ENCODE results near the gene JPH4. TPM values are rescaled to one million over a fixed set of nuclear protein-coding genes. Genes with fewer than 3 reads are reported as not detected.

The JPH4 gene
- total and polyA plus RNA-seq, 2 donors (not counting 3 experiments of a cell fraction or from before 2014, with no cell fraction given), result 0.06 TPM; not detected in 1

- H3K79me2 ChIP-seq (ENCODE audit: control insufficient read depth, insufficient read depth, low read length), result no peaks in the 10 kb centered on the region
- no peaks in the 10 kb centered on the region for H3K36me3 ChIP-seq (ENCODE audit: control insufficient read depth in 2 of 2, extremely low read depth in 1 of 2, insufficient read depth in 2 of 2, low read length in 2 of 2)
- BruUV-seq (replicated peaks), result no TSS peak
- H3K9me3 ChIP-seq (replicated peaks; ENCODE audit: control insufficient read depth, insufficient read depth, low read length), result no peaks in the 10 kb centered on the region
- peak; percentile 45 for DNase-seq (ENCODE audit: low read depth, low spot score)
- H2AFZ ChIP-seq (ENCODE audit: low read depth, low read length), result no peak overlapping the region
- H3K4me3 ChIP-seq (replicated peaks in 1 of 3; ENCODE audit: insufficient read depth in 1 of 3, low read depth in 1 of 3, low read length in 3 of 3), result no peak overlapping the region
- ChIA-PET POLR2A (no interaction called here), CTCF (interaction anchor here (0.9 to 3.5 kb wide), 14 partner anchors 11 to 274 kb away, joined by 3 to 39 read pairs (median 4); partner anchors contain the start of gene ZFHX2)
- H3K9me1 ChIP-seq (replicated peaks; ENCODE audit: control insufficient read depth, extremely low read depth, insufficient read depth, low read length), result no peaks in the 10 kb centered on the region
- no peaks in the 10 kb centered on the region for H4K20me1 ChIP-seq (replicated peaks; ENCODE audit: control insufficient read depth, extremely low read depth, insufficient read depth, low read length)
- no peak overlapping the region for H3K4me2 ChIP-seq (ENCODE audit: insufficient read depth, low read length)
- FAIRE-seq, result peak; percentile 85
- H3K27me3 ChIP-seq (ENCODE audit: control insufficient read depth in 2 of 2, insufficient read depth in 2 of 2, low read length in 2 of 2), result no peaks in the 10 kb centered on the region
- H3K9ac ChIP-seq (replicated peaks; ENCODE audit: extremely low read depth, insufficient read depth, low read length), result no peak overlapping the region
- dilution Hi-C loops (cut with MboI; ENCODE audit: extremely low pct_ligation_motif_present, low sequenced_read_pairs), result no loop called here
- no peaks in the 10 kb centered on the region for H3K4me1 ChIP-seq (ENCODE audit: control insufficient read depth, extremely low read depth, insufficient read depth, low read length)
- no peak overlapping the region for H3K27ac ChIP-seq (ENCODE audit: insufficient read depth, low read depth, low read length)
- no peak for TF ChIP-seq EZH2 (IDR thresholded peaks at IDR 0.05; ENCODE audit: borderline replicate concordance, low read depth, low read length, severe bottlenecking)
- TF ChIP-seq CTCF (IDR thresholded peaks at IDR 0.05; ENCODE audit: extremely low read depth in 1 of 2, insufficient read depth in 1 of 2, low read depth in 1 of 2, low read length in 2 of 2), result peak; percentile 66 to 78
- intact Hi-C loops (cut with micrococcal nuclease), result loop anchor here (1.0 kb wide), 1 partner anchor 61 kb away; no protein-coding TSS in a partner anchor
Measured at GRCh38 chr14:23539248-23540140, 39.1 kb downstream of the JPH4 start.

- Histone ChIP-seq H3K27me3 (ENCODE audit: control insufficient read depth in 2 of 2, insufficient read depth in 2 of 2, low read length in 2 of 2) (no peaks in the 10 kb centered on the region), H4K20me1 (replicated peaks; ENCODE audit: control insufficient read depth, extremely low read depth, insufficient read depth, low read length) (no peaks in the 10 kb centered on the region), H3K79me2 (ENCODE audit: control insufficient read depth, insufficient read depth, low read length) (no peaks in the 10 kb centered on the region), H3K4me1 (ENCODE audit: control insufficient read depth, extremely low read depth, insufficient read depth, low read length) (no peaks in the 10 kb centered on the region), H3K9me1 (replicated peaks; ENCODE audit: control insufficient read depth, extremely low read depth, insufficient read depth, low read length) (no peaks in the 10 kb centered on the region), H3K4me2 (ENCODE audit: insufficient read depth, low read length) (no peak overlapping the region), H3K9ac (replicated peaks; ENCODE audit: extremely low read depth, insufficient read depth, low read length) (no peak overlapping the region), H3K27ac (ENCODE audit: insufficient read depth, low read depth, low read length) (no peak overlapping the region), H3K9me3 (replicated peaks; ENCODE audit: control insufficient read depth, insufficient read depth, low read length) (no peaks in the 10 kb centered on the region), H2AFZ (ENCODE audit: low read depth, low read length) (no peak overlapping the region), H3K4me3 (replicated peaks in 1 of 3; ENCODE audit: insufficient read depth in 1 of 3, low read depth in 1 of 3, low read length in 3 of 3) (no peak overlapping the region), H3K36me3 (ENCODE audit: control insufficient read depth in 2 of 2, extremely low read depth in 1 of 2, insufficient read depth in 2 of 2, low read length in 2 of 2) (no peaks in the 10 kb centered on the region)
- dilution Hi-C loops (cut with MboI; ENCODE audit: extremely low pct_ligation_motif_present, low sequenced_read_pairs) (no loop called here), intact Hi-C loops (cut with micrococcal nuclease) (loop anchor here (1.0 kb wide), 1 partner anchor 60 kb away; no protein-coding TSS in a partner anchor)
- ChIA-PET CTCF (interaction anchor here (0.9 to 2.5 kb wide), 12 partner anchors 10 to 61 kb away, joined by 3 to 39 read pairs (median 4); partner anchors contain the start of gene ZFHX2), POLR2A (no interaction called here)
- BruUV-seq (replicated peaks), result no TSS peak
- no peak for FAIRE-seq
- TF ChIP-seq JUN (IDR thresholded peaks at IDR 0.05; ENCODE audit: borderline replicate concordance, insufficient read depth, insufficient read length, low read depth) (no peak), EZH2 (IDR thresholded peaks at IDR 0.05; ENCODE audit: borderline replicate concordance, low read depth, low read length, severe bottlenecking) (no peak), MYC (IDR thresholded peaks at IDR 0.05; ENCODE audit: low read depth, low read length) (no peak), POLR2AphosphoS5 (IDR thresholded peaks at IDR 0.05; ENCODE audit: insufficient read depth, low read depth, low read length) (no peak), FOS (IDR thresholded peaks at IDR 0.05; ENCODE audit: borderline replicate concordance, insufficient read depth, low read length) (no peak), GATA2 (IDR thresholded peaks at IDR 0.05; ENCODE audit: insufficient read depth, insufficient read length, low read depth, low read length) (no peak), CTCF (IDR thresholded peaks at IDR 0.05; ENCODE audit: extremely low read depth in 1 of 2, insufficient read depth in 1 of 2, low read depth in 1 of 2, low read length in 2 of 2) (no peak), MAX (IDR thresholded peaks at IDR 0.05; ENCODE audit: insufficient read depth, insufficient read length) (no peak), POLR2A (IDR thresholded peaks at IDR 0.05; ENCODE audit: low read depth, low read length) (no peak)
- no peak for DNase-seq (ENCODE audit: low read depth, low spot score)
Measured at GRCh38 chr14:23538785-23539184, 39.8 kb downstream of the JPH4 start.
